Heart right ventricle (tissue), 16 donors: ENCODE measurements around the gene NOP9. TPM values are rescaled to one million over a fixed set of nuclear protein-coding genes. Genes with fewer than 3 reads are reported as not detected.
A peak's percentile ranks its signal among the peaks of the same experiment; 100 is the strongest.

Experiments used
- ATAC-seq, 8 donors: fragments of 200-7000 bp; cut with Tn5 transposase; one replicate each; pipeline ENCODE4 v1.9.1; 2020; ENCODE audit warnings: mild to moderate bottlenecking in 8 of 8, moderate library complexity in 8 of 8, moderate number of reproducible peaks in 1 of 8
- DNase-seq, 2 donors: peaks; one replicate each; pipeline ENCODE4 v3.0.0-alpha.2; 2020
- H3K27ac ChIP-seq, 10 donors: fragments of 200-600 bp; sonication (generic) in 2 of 10; one replicate each; pipeline versions ENCODE4 v1.5.0 to v1.8.0; 2020 to 2022; ENCODE audit warnings: mild to moderate bottlenecking in 3 of 10
- H3K27me3 ChIP-seq, 7 donors: fragments of 200-600 bp; one replicate each; pipeline ENCODE4 v1.8.0; 2021 to 2022; ENCODE audit warnings: mild to moderate bottlenecking in 2 of 7
- H3K36me3 ChIP-seq, 9 donors: fragments of 200-600 bp; sonication (generic) in 1 of 9; one replicate each; pipeline versions ENCODE4 v1.5.0 to v1.8.0; 2020 to 2022; ENCODE audit warnings: mild to moderate bottlenecking in 2 of 9
- H3K4me1 ChIP-seq, 9 donors: fragments of 200-600 bp; sonication (generic) in 1 of 9; one replicate each; pipeline versions ENCODE4 v1.5.0 to v1.8.0; 2020 to 2022; ENCODE audit warnings: mild to moderate bottlenecking in 4 of 9
- H3K4me3 ChIP-seq, 10 donors: fragments of 200-600 bp; sonication (generic) in 2 of 10; one replicate each; pipeline versions ENCODE4 v1.5.0 to v1.8.0; 2020 to 2022; ENCODE audit warnings: mild to moderate bottlenecking in 7 of 10, moderate library complexity in 2 of 10
- H3K9me3 ChIP-seq, 11 donors: fragments of 200-600 bp in 10 of 11; sonication (generic) in 2 of 11; one replicate each; pipeline versions ENCODE4 v1.5.0 to v1.8.0; 2013 to 2022; ENCODE audit warnings: mild to moderate bottlenecking in 2 of 11, control low read depth in 1 of 11, moderate library complexity in 1 of 11
- WGBS, 2 donors: extraction: QIAGEN DNeasy Blood & Tissue Kit; methylation state at CpG; one replicate each; pipeline ENCODE4 v1.1.7; 2013; ENCODE audit warnings: inconsistent platforms in 1 of 2; 5-methylcytosine and 5-hydroxymethylcytosine counted together
- intact Hi-C, 10 donors: fragments of 100-400 bp; cut with DNase I; formaldehyde crosslinking; loops; one replicate each; pipeline versions ENCODE4 v1.11.1 to v1.14.2; 2022
- polyA plus RNA-seq, 2 donors: library from polyadenylated mRNA; stranded (reverse); fragments of 200-250 nt; gene quantifications; one replicate each; pipeline ENCODE4 v1.2.3, GENCODE V29; 2013
- total RNA-seq, 10 donors: library from RNA; stranded (reverse); fragmentation: NEBNext Ultra II Directional in 3 of 10; extraction: Animal tissue kit (Norgen Biotek cat#: 25700) in 3 of 10; gene quantifications; one replicate each; pipeline versions ENCODE4 v1.2.1 to v1.2.4, GENCODE V29; 2021 to 2023
- TF ChIP-seq, protein P1 (sequence below), 9 donors: fragments of 200-600 bp; sonication (generic) in 2 of 9; IDR thresholded peaks; one replicate each; pipeline versions ENCODE4 v1.5.0 to v1.8.0; 2021 to 2022; ENCODE audit warnings: antibody characterized with exemption in 9 of 9, mild to moderate bottlenecking in 5 of 9, moderate library complexity in 1 of 9
- donor health status: Arrhythmogenic right ventricular cardiomyopathy.
- donor health status: ischemic (EF 13 %, LVEDD 7.1; RV severe dilation, severe dysfunction).
- donor health status: healthy with polysubstance abuse.
- donor health status: DM: no; HTN: yes; CAD: no.
- donor health status: DM: no; HTN: no; CAD: no.
- donor health status: ischemic (EF 25% LVEDD 6.9; RV normal size, moderate dysfunction).
- donor health status: ischemic (EF 25% LVEDD 5.7; RV mildly dilated, moderate dysfunction).
- donor health status: healthy.
- donor health status: DM: yes; HTN: yes; CAD: no.
- donor health status: Ischemic cardiomyopathy.
- donor health status: ischemic (EF 35%, LVEDD 5.7; RV mildly dilated, moderate dysfunction).
- donor health status: nonischemic (EF 11% LVEDD 7.7; RV severe dilation, severe dysfunction).
- donor health status: DM: yes; HTN: yes; CAD: no.
- donor health status: PGD.
- donor health status: ischemic (EF 29% LVEDD 5.4; RV normal size, mild dysfunction).
- donor health status: nonischemic (EF 23%, LVEDD 6.1; RV moderate dilation, normal function).

NOP9 gene
- total and polyA plus RNA-seq, 12 donors, result 10.7 to 31.9 (median 26.4) TPM

DNA sequence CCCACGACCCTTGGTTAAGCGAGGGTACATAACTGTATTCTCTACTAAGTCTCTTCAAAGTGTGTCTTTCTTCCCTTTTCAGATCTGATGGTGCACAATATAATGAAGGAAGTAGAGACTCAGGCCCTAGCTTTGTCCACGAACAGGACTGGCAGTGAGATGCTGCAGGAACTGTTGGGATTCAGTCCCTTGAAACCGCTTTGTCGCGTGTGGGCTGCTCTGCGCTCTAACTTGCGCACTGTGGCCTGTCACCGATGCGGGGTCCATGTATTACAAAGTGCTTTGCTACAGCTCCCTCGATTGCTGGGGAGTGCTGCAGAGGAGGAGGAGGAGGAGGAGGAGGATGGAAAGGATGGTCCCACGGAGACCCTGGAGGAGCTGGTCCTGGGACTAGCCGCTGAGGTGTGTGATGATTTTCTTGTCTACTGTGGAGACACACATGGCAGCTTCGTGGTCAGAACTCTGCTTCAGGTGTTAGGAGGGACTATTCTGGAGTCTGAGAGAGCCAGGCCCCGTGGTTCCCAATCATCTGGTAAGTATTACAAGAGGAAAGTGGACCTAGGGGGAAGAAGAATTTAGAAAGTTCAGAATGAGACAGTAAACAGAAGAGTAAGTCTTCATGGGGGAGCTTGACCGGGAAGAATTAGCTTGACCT, 803 bp downstream of the NOP9 start:
- no peak for DNase-seq
- Histone ChIP-seq H3K4me3 (peak overlapping the region; percentile 79 to 97 (median 92)), H3K9me3 (no peaks in the 10 kb centered on the region), H3K36me3 (peaks cover 0 to 62% (median 35%) of the 10 kb centered on the region in 9 donors), H3K4me1 (peaks cover 0 to 46% (median 25%) of the 10 kb centered on the region in 9 donors), H3K27ac (peak overlapping the region in 7 of 10 donors; percentile 83 to 91 (median 84)), H3K27me3 (no peaks in the 10 kb centered on the region)
- intact Hi-C loops, result no loop called here
- no peak for ATAC-seq
- TF ChIP-seq, protein P1, sequence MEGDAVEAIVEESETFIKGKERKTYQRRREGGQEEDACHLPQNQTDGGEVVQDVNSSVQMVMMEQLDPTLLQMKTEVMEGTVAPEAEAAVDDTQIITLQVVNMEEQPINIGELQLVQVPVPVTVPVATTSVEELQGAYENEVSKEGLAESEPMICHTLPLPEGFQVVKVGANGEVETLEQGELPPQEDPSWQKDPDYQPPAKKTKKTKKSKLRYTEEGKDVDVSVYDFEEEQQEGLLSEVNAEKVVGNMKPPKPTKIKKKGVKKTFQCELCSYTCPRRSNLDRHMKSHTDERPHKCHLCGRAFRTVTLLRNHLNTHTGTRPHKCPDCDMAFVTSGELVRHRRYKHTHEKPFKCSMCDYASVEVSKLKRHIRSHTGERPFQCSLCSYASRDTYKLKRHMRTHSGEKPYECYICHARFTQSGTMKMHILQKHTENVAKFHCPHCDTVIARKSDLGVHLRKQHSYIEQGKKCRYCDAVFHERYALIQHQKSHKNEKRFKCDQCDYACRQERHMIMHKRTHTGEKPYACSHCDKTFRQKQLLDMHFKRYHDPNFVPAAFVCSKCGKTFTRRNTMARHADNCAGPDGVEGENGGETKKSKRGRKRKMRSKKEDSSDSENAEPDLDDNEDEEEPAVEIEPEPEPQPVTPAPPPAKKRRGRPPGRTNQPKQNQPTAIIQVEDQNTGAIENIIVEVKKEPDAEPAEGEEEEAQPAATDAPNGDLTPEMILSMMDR (IDR thresholded peaks at IDR 0.05), result no peak
- 30 to 31% methylated on average over 16 of the region's 16 CpGs for WGBS, 2 donors

DNA sequence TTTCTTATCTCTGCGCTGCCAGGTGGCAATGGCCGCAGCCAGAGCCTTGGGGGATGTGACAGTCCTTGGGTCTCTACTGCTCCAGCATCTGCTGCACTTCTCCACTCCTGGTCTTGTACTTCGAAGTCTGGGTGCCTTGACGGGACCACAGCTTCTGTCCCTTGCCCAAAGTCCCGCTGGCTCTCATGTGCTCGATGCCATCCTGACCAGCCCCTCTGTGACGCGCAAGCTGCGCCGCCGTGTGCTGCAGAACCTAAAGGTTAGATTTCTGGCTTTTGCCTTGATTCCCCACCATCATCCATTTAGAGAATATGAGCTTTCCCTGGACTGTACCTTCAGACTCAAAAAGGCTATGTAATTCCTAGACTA, 4.4 kb downstream of the NOP9 start:
- Histone ChIP-seq H3K9me3 (no peaks in the 10 kb centered on the region), H3K4me3 (no peak overlapping the region), H3K36me3 (peaks cover 0 to 72% (median 46%) of the 10 kb centered on the region in 9 donors), H3K4me1 (peaks cover 0 to 35% (median 20%) of the 10 kb centered on the region in 9 donors), H3K27me3 (no peaks in the 10 kb centered on the region), H3K27ac (no peak overlapping the region)
- TF ChIP-seq, protein P1 (IDR thresholded peaks at IDR 0.05), result no peak
- ATAC-seq, result no peak
- 95 to 96% methylated on average over 11 of the region's 11 CpGs for WGBS, 2 donors
- intact Hi-C loops, result no loop called here
- DNase-seq, result no peak

DNA sequence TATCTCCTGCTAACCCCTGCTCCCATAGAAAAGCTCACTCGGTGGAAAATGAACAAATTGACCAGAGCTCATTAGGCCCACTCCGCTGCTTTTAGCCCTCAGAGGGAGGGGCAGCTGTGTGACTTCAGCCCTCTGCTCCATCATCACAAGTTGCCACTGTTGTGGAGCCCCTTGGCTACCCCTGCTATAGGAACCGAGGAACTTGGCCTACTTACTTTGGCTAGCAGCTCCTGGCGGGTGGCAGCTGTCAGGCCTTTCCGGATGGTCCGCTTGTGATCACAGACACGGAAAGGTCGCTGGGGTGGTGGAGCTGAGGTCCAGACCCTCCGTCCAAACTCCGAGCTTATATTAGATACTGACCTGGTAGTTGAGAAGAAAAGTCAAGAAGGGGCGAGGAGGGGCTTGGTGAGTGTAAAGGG, 7.5 kb downstream of the NOP9 start:
- Histone ChIP-seq H3K27ac (no peak overlapping the region), H3K4me3 (no peak overlapping the region), H3K36me3 (peaks cover 0 to 58% (median 39%) of the 10 kb centered on the region in 9 donors), H3K4me1 (peaks cover 11 to 46% (median 30%) of the 10 kb centered on the region in 9 donors), H3K9me3 (no peaks in the 10 kb centered on the region), H3K27me3 (no peaks in the 10 kb centered on the region)
- DNase-seq (no peak), ATAC-seq (no peak)
- TF ChIP-seq, protein P1 (IDR thresholded peaks at IDR 0.05), result no peak
- intact Hi-C loops, result no loop called here
- WGBS, 2 donors, result 84 to 88% methylated on average over 11 of the region's 11 CpGs

DNA sequence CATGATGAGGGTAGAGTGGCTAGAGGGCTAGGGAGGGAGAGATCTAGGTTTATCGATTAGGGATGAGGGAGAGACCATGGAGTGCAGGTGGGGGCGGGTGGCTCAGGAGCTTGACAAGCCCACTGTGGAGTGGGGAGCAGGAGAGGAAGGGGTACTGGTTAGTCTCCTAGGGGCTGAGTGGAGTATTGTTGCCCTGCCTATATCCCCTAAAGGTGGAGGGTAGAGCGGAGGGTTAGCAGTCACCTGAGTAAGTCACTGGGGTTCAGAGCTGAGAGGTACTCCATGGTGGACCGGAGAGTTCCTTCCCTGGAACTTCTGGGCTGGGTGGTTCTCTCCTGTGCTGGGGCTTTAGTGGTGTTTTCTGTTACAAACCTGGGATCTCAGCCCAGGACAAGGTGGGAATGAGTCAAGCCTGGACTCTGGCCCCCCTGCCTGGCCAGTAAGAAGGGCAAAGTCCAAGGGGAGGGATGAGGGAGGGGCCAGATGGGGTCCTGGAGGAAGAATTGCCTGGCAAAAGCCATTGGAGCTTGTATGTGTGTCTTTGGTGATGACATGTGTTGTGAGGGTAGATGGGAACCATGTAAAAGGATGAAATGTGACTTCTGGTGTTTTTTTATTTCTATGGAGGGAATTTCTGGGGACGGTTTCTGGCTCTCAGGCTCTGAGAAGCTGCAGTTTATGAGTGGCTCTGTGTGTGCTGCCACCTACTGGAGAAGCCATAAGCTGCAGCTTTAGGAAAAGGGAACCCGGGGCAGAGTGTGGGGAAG, 8.1 kb downstream of the NOP9 start, which contains the start of gene CIDEB:
Gene CIDEB, minus strand, starts transcription at position 403 of the 767 bp plus-strand sequence. Its CDS starts 119 bp downstream, at position 284.
- DNase-seq (peak in 1 of 2 donors; percentile 58), ATAC-seq (peak in 3 of 8 donors; percentile 15 to 21 (median 18))
- intact Hi-C loops, result no loop called here
- H3K27ac ChIP-seq, result no peak within 1 kb of the TSS
- H3K4me1 ChIP-seq, result peaks cover 11 to 52% (median 36%) of the 10 kb centered on the region in 9 donors
- no peak within 1 kb of the TSS for H3K4me3 ChIP-seq
- H3K9me3 ChIP-seq, result no peaks in the 10 kb centered on the region
- H3K27me3 ChIP-seq, result no peaks in the 10 kb centered on the region
- TF ChIP-seq, protein P1 (IDR thresholded peaks at IDR 0.05), result peak; percentile 82 to 95 (median 93)
- 60 to 62% methylated on average over 6 of the region's 6 CpGs for WGBS, 2 donors
- H3K36me3 ChIP-seq, result peaks cover 0 to 52% (median 34%) of the 10 kb centered on the region in 9 donors
